Thyroid gland (tissue), 4 donors: ENCODE measurements around the gene RIPOR1. TPM values are rescaled to one million over a fixed set of nuclear protein-coding genes. Genes with fewer than 3 reads are reported as not detected.

Experiments
- DNase-seq, 2 donors: peaks; one replicate each; pipeline ENCODE4 v3.0.0-alpha.2; 2019
- H3K27ac ChIP-seq, 3 donors: fragments of 200-600 bp; sonication (generic); 1 replicate in 2 of 3; 2 replicates in 1 of 3; pipeline ENCODE4 v1.5.1; 2016 to 2019; ENCODE audit warnings: mild to moderate bottlenecking in 1 of 3, moderate library complexity in 1 of 3
- H3K27me3 ChIP-seq: fragments of 200-600 bp; sonication (generic); one replicate; pipeline ENCODE4 v1.5.1; 2019
- H3K36me3 ChIP-seq, 2 donors: fragments of 200-600 bp; sonication (generic); one replicate each; pipeline ENCODE4 v1.5.1; 2016 to 2019
- H3K4me1 ChIP-seq, 2 donors: fragments of 200-600 bp; sonication (generic); one replicate each; pipeline ENCODE4 v1.5.1; 2017 to 2019
- H3K4me3 ChIP-seq, 3 donors: fragments of 200-600 bp; sonication (generic); replicated peaks in 1 of 3; 1 replicate in 2 of 3; 2 replicates in 1 of 3; pipeline ENCODE4 v1.5.1; 2016; ENCODE audit warnings: mild to moderate bottlenecking in 1 of 3
- H3K9me3 ChIP-seq: fragments of 200-600 bp; sonication (generic); one replicate; pipeline ENCODE4 v1.5.1; 2017
- POLR2A ChIP-seq, 2 donors: fragments of 450-650 bp; IDR thresholded peaks; one replicate each; pipeline ENCODE4 v1.6.1; 2017; ENCODE audit warnings: antibody characterized with exemption in 2 of 2, mild to moderate bottlenecking in 2 of 2, moderate library complexity in 1 of 2
- WGBS, 2 donors: methylation state at CpG; one replicate each; pipeline ENCODE4 v1.1.5; 2017; 5-methylcytosine and 5-hydroxymethylcytosine counted together
- intact Hi-C: fragments of 100-400 bp; cut with DNase I; formaldehyde crosslinking; loops from one replicate; pipeline ENCODE4 v1.15.1; 2023
- total RNA-seq, 4 donors: library from RNA; depleted of rRNA; stranded (reverse); fragments of >200 nt; gene quantifications; one replicate each; pipeline ENCODE4 v1.2.3, GENCODE V29; 2016
- TF ChIP-seq, protein P1 (sequence below), 6 experiments: fragments of 200-600 bp in 3 of 6; fragments of 450-650 bp in 3 of 6; sonication (generic) in 3 of 6; IDR thresholded peaks; one replicate each; pipeline ENCODE4 v1.5.1; 2016 to 2019; ENCODE audit warnings: antibody characterized with exemption in 6 of 6, mild to moderate bottlenecking in 2 of 6, inconsistent platforms in 1 of 6, moderate library complexity in 1 of 6

RIPOR1 gene
- total RNA-seq, 4 donors from 2014 or later, result 21.3 to 57.1 (median 41.2) TPM

DNA sequence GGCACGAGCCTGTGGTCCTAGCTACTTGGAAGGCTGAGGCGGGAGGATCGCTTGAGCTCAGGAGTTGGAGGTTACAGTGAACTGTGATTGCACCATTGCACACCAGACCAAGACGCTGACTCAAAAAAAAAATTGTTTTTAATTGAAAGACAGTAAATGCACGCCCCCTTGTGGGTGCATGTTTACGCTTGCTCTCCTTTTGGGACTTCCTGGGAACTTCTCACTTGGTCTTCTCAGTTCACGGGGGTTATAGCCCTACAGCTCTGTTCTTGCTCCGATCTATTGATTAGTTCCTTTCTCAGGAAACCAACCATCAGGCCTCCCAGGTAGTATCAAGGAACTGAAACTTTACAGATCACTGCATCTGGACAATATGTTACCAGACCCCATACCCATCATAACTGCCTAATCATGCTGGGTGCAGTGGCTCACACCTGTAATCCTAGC lies 14.2 kb upstream of the RIPOR1 start:
- Histone ChIP-seq H3K36me3 (no peaks in the 10 kb centered on the region), H3K9me3 (no peaks in the 10 kb centered on the region), H3K4me3 (no peak overlapping the region), H3K27ac (no peak overlapping the region), H3K27me3 (no peaks in the 10 kb centered on the region), H3K4me1 (peaks cover 0 to 5% of the 10 kb centered on the region in 2 donors)
- intact Hi-C loops, result no loop called here
- DNase-seq, result peak; percentile 79 to 83
- 18 to 24% methylated on average over 8 of the region's 8 CpGs for WGBS, 2 donors
- TF ChIP-seq, protein P1, sequence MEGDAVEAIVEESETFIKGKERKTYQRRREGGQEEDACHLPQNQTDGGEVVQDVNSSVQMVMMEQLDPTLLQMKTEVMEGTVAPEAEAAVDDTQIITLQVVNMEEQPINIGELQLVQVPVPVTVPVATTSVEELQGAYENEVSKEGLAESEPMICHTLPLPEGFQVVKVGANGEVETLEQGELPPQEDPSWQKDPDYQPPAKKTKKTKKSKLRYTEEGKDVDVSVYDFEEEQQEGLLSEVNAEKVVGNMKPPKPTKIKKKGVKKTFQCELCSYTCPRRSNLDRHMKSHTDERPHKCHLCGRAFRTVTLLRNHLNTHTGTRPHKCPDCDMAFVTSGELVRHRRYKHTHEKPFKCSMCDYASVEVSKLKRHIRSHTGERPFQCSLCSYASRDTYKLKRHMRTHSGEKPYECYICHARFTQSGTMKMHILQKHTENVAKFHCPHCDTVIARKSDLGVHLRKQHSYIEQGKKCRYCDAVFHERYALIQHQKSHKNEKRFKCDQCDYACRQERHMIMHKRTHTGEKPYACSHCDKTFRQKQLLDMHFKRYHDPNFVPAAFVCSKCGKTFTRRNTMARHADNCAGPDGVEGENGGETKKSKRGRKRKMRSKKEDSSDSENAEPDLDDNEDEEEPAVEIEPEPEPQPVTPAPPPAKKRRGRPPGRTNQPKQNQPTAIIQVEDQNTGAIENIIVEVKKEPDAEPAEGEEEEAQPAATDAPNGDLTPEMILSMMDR (IDR thresholded peaks at IDR 0.05), result peak; percentile 27 to 67 (median 55)
- no peak for TF ChIP-seq POLR2A (IDR thresholded peaks at IDR 0.05)

DNA sequence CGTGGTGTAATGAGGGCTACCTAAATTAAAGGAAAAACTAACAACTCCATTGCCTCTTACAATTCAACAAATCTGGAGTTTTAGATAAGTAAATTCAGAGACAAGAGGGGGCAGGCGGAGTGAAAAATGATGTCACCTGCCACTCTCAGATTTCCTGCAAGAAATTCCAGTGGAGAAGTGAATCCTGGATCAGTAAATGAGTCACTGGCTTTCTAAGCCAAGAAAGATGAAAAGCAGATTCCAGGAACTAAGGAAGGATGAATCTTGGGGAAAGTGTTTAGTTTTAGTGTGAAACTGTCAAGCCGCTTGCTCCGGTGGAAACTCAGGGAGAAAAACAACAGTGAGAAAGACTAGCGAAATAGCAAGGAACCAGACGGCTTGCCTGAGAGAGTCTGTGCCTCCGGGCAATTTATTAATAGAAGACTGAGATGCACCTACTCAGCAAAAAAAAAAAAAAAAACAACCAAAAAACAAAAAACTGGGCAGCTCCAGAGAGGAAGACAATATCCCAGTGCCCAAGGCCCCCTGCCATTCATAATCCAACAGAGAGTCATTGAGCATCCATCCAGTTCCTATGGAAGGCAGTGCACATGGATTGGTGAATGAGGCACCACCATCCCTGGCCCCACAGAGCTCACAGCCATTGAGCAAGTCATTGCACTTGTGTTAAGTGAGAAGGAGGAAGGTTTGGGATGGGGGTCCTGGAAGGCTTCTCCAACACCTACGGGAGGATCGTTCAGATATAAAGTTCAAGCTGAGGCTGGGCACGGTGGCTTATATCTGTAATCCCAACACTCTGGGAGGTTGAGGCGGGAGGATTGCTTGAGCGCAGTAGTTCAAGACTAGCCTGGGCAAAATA lies 12.1 kb upstream of the RIPOR1 start:
- Histone ChIP-seq H3K4me3 (no peak overlapping the region), H3K27me3 (no peaks in the 10 kb centered on the region), H3K9me3 (no peaks in the 10 kb centered on the region), H3K4me1 (peaks cover 0 to 6% of the 10 kb centered on the region in 2 donors), H3K36me3 (no peaks in the 10 kb centered on the region), H3K27ac (no peak overlapping the region)
- WGBS, 2 donors, result 82 to 88% methylated on average over 12 of the region's 12 CpGs
- intact Hi-C loops, result no loop called here
- no peak for DNase-seq
- no peak for TF ChIP-seq POLR2A (IDR thresholded peaks at IDR 0.05)
- TF ChIP-seq, protein P1 (IDR thresholded peaks at IDR 0.05), result no peak

DNA sequence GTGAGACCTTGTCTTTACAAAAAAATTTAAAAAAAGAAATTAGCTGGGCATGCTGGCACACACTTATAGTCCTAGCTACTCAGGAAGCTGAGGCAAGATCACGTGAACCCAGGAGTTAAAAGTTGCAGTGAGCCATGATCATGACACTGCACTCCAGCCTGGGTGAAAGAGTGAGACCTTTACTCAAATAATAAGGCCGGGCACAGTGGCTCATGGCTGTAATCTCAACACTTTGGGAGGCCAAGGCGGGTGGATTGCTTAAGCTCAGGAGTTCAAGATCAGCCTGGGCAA lies 11.5 kb upstream of the RIPOR1 start:
- Histone ChIP-seq H3K4me1 (peaks cover 0 to 9% of the 10 kb centered on the region in 2 donors), H3K36me3 (no peaks in the 10 kb centered on the region), H3K27ac (no peak overlapping the region), H3K9me3 (no peaks in the 10 kb centered on the region), H3K4me3 (no peak overlapping the region), H3K27me3 (no peaks in the 10 kb centered on the region)
- no peak for DNase-seq
- TF ChIP-seq, protein P1 (IDR thresholded peaks at IDR 0.05), result no peak
- no peak for TF ChIP-seq POLR2A (IDR thresholded peaks at IDR 0.05)
- intact Hi-C loops, result no loop called here
- WGBS, 2 donors, result 91 to 95% methylated on average over 3 of the region's 3 CpGs

DNA sequence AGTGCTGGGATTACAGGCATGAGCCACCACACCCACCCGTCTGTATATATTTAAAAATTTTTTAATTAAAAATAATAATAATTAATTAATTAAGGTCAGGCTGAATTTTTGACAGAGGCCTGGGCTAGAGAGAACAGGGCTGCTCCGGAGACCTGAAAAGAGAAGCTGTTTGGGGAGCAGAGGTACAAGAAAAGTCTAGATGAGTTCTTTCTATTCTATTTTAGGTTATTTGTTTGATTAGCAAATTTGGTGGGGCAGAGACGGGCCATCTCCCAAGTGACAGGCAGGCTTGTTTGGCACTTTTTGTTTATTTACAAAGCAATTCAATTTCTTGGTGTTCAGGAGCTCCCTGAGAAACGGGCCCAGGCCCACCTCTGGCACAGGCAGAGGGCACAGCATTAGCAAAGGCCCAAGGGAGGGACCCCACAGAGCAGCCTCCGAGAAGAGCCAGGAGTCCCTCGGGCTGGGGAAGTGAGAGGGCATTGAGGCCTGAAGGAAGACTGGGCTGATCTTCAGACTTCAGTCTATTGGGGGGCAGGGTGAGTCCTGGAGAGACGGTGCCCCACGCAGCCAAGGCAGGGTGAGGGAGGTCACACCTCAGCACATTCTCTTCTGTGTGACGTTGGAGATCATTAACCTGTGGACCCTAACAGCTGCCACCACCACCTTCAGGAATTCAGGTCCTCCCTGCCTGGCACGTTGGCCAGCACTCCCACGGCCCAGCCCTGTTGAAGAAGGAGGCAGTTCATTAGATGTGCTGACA lies 10.8 kb upstream of the RIPOR1 start:
- no peak overlapping the region for H3K27ac ChIP-seq
- no peaks in the 10 kb centered on the region for H3K9me3 ChIP-seq
- intact Hi-C loops, result no loop called here
- H3K36me3 ChIP-seq, result no peaks in the 10 kb centered on the region
- 79 to 81% methylated on average over 6 to 11 of the region's 11 CpGs for WGBS, 2 donors
- DNase-seq, result no peak
- no peak for TF ChIP-seq POLR2A (IDR thresholded peaks at IDR 0.05)
- TF ChIP-seq, protein P1 (IDR thresholded peaks at IDR 0.05), result no peak
- peaks cover 0 to 9% of the 10 kb centered on the region in 2 donors for H3K4me1 ChIP-seq
- H3K4me3 ChIP-seq, result no peak overlapping the region
- H3K27me3 ChIP-seq, result no peaks in the 10 kb centered on the region

DNA sequence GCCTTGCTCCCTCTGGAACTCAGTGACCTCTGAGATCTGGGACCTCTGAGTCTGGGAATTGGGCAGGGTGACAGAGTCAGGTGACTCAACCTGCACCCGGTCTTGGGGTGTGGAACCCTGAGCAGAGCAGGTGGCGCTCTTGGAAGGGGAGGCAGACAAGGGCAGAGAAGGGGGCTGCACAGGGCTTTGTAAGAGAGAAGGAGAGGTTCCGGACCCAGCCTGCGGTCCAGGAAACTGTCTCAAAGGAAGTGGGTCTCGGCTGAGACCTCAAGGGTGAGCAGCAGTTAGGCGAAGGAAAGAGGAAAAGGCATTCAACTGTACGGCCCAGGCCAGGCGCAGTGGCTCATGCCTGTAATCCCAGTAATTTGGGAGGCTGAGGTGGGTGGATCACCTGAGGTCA lies 10.0 kb upstream of the RIPOR1 start:
- H3K36me3 ChIP-seq, result no peaks in the 10 kb centered on the region
- peaks cover 0 to 9% of the 10 kb centered on the region in 2 donors for H3K4me1 ChIP-seq
- WGBS, 2 donors, result 87 to 91% methylated on average over 8 of the region's 8 CpGs
- no peak overlapping the region for H3K27ac ChIP-seq
- DNase-seq, result no peak
- TF ChIP-seq, protein P1 (IDR thresholded peaks at IDR 0.05), result no peak
- TF ChIP-seq POLR2A (IDR thresholded peaks at IDR 0.05), result no peak
- H3K9me3 ChIP-seq, result no peaks in the 10 kb centered on the region
- no peak overlapping the region for H3K4me3 ChIP-seq
- no peaks in the 10 kb centered on the region for H3K27me3 ChIP-seq
- intact Hi-C loops, result no loop called here
